Activated naive CD8-positive, alpha-beta T cell (primary cell): Measurements from ENCODE around the gene ITM2C.

Source experiments
- H3K27ac Mint-ChIP-seq: one replicate; pipeline ENCODE4 v1.8.0; 2021; ENCODE audit warnings: mixed read lengths
- H3K27me3 Mint-ChIP-seq: one replicate; pipeline ENCODE4 v1.8.0; 2021; ENCODE audit warnings: mixed read lengths
- H3K36me3 Mint-ChIP-seq: one replicate; pipeline ENCODE4 v1.8.0; 2021; ENCODE audit warnings: mixed read lengths
- H3K4me1 Mint-ChIP-seq: one replicate; pipeline ENCODE4 v1.8.0; 2021; ENCODE audit warnings: low read depth, mixed read lengths
- H3K4me3 Mint-ChIP-seq: one replicate; pipeline ENCODE4 v1.8.0; 2021; ENCODE audit warnings: mild to moderate bottlenecking, mixed read lengths
- H3K9me3 Mint-ChIP-seq: one replicate; pipeline ENCODE4 v1.8.0; 2021; ENCODE audit warnings: low read depth, mixed read lengths

The ITM2C gene

DNA sequence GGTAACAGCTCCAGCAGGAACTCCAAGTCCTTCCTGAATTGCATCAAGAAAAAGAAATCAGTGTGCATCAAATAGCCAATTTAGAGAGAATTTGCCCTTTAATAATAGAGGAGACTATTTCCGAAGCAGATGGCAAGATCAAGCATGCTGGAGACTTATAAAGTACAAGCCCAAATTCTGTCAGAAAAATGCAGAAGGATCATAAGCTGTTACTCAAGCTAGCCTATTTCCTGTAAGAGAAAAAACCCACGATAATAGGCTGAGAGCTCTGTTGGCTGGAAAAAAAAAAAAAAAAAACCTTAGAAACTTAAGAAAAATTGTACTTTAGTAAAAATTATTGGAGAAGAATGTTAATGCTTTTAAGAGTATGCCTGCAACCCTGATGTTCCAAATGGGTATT is 24.4 kb upstream of the ITM2C start:
- no peaks in the 10 kb centered on the region for H3K27me3 Mint-ChIP-seq
- peaks cover 7% of the 10 kb centered on the region for H3K9me3 Mint-ChIP-seq
- H3K4me1 Mint-ChIP-seq, result no peaks in the 10 kb centered on the region
- peaks cover 5% of the 10 kb centered on the region for H3K36me3 Mint-ChIP-seq
- no peak overlapping the region for H3K27ac Mint-ChIP-seq
- no peak overlapping the region for H3K4me3 Mint-ChIP-seq

DNA sequence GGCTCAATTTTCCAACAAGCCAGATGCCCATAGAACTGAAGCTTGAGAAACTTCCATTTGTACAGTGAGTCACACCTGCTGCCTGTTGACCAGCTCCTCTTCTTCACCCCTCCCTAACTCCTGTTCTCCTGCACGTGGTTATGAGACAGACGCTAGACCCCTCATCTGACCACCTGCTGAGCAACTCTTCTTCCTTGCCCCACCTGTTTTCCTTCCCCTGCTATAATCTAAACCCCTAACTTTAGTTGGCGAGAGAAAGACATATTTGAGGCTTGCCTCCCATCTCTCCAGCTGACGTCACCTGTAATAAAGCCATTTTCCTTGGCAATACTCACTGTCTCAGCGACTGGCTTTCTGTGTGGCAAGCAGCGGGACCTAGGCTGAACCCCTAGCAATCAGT is 22.3 kb upstream of the ITM2C start:
- no peak overlapping the region for H3K4me3 Mint-ChIP-seq
- peaks cover 5% of the 10 kb centered on the region for H3K36me3 Mint-ChIP-seq
- no peaks in the 10 kb centered on the region for H3K27me3 Mint-ChIP-seq
- H3K9me3 Mint-ChIP-seq, result peaks cover 3% of the 10 kb centered on the region
- H3K27ac Mint-ChIP-seq, result no peak overlapping the region
- H3K4me1 Mint-ChIP-seq, result no peaks in the 10 kb centered on the region

DNA sequence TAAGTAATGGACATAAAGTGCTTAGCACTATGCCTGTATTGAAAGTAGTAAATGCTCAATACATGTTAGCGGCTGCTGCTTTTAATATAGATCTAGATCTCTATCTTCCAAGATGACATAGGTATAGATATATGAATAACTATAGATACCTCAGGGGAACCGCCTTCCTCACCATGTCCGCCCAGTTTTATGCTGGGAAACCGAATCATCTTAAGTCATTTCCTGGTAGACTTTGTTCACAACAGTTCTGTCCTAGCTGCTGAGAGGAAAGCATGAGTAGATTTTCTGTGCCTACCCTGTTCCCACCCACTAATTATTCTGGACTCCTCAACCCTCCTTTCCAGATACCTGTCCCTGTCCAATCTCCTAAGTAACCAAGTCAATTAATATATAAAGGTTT is 21.6 kb upstream of the ITM2C start:
- Mint-ChIP-seq H3K27ac (no peak overlapping the region), H3K36me3 (peaks cover 6% of the 10 kb centered on the region), H3K9me3 (no peaks in the 10 kb centered on the region), H3K27me3 (no peaks in the 10 kb centered on the region), H3K4me3 (no peak overlapping the region), H3K4me1 (peaks cover 3% of the 10 kb centered on the region)

DNA sequence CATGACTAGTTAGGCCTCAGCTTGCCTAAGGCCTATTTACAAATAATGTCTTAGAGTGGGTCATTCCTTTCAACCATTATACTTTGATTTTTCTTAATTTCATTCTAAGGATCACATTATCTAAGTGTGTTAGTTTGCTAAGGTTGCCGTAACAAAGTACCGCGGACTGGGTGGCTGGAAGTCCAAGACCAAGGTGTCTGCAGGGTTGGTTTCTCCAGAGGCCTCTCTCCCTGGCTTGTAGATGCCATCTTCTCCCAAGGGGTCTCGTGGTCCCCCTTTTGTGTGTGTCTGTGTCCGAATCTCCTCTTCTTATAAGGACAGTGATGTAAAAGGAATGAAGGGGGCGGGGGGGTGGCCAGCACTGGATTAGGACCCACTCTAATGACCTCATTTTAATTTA is 18.4 kb upstream of the ITM2C start:
- Mint-ChIP-seq H3K27ac (no peak overlapping the region), H3K9me3 (no peaks in the 10 kb centered on the region), H3K36me3 (peaks cover 2% of the 10 kb centered on the region), H3K4me1 (peaks cover 6% of the 10 kb centered on the region), H3K27me3 (peaks cover 3% of the 10 kb centered on the region), H3K4me3 (no peak overlapping the region)

DNA sequence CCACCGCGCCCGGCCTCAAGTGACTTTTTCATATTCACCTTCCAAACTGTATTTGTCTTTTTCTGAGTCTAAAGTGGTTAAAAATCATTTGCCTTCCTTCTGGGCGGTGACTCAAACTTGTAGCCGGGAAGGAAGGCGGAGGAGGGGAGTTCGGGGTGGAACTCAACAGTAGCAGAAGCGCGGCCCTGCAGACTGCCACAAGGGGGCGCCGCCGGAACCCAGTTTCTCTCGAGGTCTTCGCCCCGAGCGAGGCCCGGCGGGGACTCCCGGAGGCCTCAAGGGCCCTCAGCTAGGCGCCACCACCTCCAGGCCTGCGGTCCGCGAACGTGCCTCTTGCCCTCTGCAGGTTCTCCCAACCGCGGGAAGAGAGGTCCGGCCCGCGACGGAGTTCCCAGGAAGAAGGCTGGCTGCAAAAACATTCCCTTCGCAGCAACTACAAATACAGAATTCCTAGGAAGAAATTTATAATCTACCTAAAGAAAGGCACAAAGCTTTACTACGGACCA is 16.8 kb upstream of the ITM2C start:
- Mint-ChIP-seq H3K4me3 (no peak overlapping the region), H3K27ac (peak overlapping the region; percentile 34), H3K9me3 (no peaks in the 10 kb centered on the region), H3K27me3 (peaks cover 4% of the 10 kb centered on the region), H3K4me1 (peaks cover 6% of the 10 kb centered on the region), H3K36me3 (peaks cover 2% of the 10 kb centered on the region)

DNA sequence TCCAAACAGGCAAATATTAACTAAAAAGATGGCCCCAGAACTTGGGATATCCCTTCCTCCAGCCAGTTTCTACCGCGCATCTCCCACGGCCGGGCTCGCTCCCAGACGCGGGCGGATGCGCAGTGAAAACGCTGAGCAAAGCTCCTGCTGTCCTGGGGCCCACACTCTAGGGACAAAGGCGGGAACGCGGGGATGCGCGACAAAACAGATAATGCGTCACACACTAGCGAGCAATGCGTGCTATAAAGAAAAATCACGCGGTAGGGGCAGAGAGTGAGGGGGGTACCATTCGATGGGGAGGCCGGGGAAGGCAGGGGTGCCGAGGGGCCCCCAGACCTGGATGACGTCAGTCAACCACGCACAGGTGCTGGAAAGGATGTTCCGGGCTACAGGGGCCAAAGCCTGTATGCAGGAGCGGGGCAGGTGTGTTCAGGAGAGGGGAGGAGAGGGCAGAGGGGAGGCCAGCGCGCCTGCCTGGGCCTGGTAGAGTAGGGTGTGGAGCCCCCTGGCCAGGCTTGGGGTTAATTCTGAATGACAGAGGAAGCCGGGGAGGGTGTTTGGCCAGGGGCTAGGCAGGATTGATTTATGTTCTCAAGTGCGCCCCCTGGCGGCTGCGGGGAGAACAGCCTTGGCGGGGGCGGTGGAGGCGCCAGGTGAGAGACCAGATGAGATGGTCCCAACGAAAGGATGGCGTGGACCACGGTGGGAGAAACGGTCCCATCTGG is 14.9 kb upstream of the ITM2C start:
- peaks cover 6% of the 10 kb centered on the region for H3K4me1 Mint-ChIP-seq
- H3K27ac Mint-ChIP-seq, result no peak overlapping the region
- H3K27me3 Mint-ChIP-seq, result peaks cover 4% of the 10 kb centered on the region
- no peak overlapping the region for H3K4me3 Mint-ChIP-seq
- H3K9me3 Mint-ChIP-seq, result no peaks in the 10 kb centered on the region
- H3K36me3 Mint-ChIP-seq, result peaks cover 2% of the 10 kb centered on the region

DNA sequence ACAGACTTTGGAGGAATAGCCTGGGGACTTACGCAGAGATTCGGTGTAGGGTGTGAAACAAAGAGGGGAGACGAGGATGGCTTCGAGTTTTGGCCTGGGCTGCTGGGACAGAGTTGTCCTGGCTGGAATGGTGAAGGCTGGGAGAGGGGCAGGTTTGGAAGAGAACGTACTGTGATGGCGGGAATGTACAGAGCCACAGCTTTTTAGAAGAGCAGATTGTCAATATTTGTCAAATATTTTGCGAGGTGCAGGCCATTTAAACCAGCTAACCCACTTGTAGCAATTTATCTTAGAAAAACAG is 14.4 kb upstream of the ITM2C start:
- H3K27me3 Mint-ChIP-seq, result peaks cover 4% of the 10 kb centered on the region
- no peaks in the 10 kb centered on the region for H3K9me3 Mint-ChIP-seq
- H3K4me3 Mint-ChIP-seq, result no peak overlapping the region
- H3K27ac Mint-ChIP-seq, result no peak overlapping the region
- peaks cover 6% of the 10 kb centered on the region for H3K4me1 Mint-ChIP-seq
- H3K36me3 Mint-ChIP-seq, result peaks cover 2% of the 10 kb centered on the region

DNA sequence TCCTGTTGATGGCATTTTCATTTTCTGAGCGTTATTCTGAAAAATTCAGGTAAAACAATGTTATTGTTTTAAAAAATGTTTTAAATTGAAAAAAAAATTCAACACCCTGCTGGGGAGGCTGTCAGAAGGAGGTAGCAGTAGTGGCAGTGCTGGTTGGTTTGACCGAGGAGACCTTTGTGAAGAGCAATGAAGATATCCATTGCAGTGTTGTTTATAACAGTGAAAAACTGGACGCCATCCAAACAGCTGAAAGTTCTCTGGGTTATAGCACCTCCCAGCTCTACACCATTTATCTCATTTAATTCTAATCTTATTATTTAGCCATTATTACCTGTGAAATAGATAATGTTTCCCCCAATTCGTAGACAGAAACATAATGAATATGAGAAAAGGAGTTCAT is 12.6 kb upstream of the ITM2C start:
- H3K4me3 Mint-ChIP-seq, result no peak overlapping the region
- no peaks in the 10 kb centered on the region for H3K9me3 Mint-ChIP-seq
- peaks cover 4% of the 10 kb centered on the region for H3K27me3 Mint-ChIP-seq
- peaks cover 6% of the 10 kb centered on the region for H3K4me1 Mint-ChIP-seq
- H3K36me3 Mint-ChIP-seq, result peaks cover 2% of the 10 kb centered on the region
- no peak overlapping the region for H3K27ac Mint-ChIP-seq

DNA sequence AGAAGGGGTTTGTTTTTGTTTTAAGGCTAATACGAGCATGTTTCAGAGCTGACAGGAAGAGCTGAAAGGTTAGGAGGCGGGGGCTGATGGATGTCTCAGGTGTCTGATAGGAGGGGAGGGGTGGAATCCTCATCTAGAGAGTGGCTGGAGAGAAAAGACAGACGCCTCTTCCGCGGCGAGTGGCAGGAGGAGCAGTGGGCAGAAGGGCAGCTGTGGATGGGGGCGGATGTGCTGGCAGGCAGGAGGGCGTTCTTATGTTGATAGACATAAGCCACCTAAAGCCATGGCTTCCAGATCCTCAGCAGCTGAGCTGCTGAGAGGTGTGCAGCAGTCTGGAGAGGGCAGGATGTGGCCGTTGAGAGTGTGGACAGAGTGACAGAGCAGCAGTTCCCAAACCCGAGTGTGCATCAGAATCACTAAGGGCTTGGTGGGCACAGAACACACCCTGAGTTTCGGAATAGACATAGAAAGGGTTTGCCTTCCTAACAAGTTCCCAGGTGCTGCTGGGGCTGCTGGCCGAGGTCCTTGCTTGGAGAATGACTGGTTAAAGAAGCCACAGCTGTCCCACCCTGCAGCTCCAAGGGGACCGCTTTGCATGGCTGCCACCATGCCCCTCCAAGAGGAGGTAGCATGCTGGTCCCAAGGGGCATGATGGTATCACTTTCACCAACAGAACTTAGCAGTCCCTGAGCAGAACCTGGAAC is 3.0 kb upstream of the ITM2C start:
- Mint-ChIP-seq H3K9me3 (no peaks in the 10 kb centered on the region), H3K27ac (peak overlapping the region; percentile 18), H3K4me1 (peaks cover 37% of the 10 kb centered on the region), H3K36me3 (no peaks in the 10 kb centered on the region), H3K4me3 (peak overlapping the region; percentile 30), H3K27me3 (peaks cover 4% of the 10 kb centered on the region)

DNA sequence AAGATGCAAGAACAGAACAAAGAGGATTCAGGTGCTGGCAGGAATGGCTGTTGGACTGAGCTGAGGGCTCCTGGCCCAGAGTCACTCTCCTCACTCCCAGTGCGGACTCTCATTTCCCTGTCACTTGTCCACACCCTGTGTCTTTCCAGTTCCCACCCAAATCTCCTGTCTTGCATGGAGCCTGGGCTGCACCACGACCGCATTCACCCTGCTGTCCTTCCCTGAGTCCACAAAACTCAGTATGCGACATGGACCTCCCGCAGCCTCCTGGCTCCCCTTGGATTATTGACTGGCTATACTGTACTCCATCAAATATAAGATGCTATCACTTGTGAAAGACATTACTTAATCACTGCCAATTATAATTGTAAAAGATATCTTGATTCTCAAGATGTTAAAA is 2.5 kb upstream of the ITM2C start:
- H3K9me3 Mint-ChIP-seq, result no peaks in the 10 kb centered on the region
- H3K27ac Mint-ChIP-seq, result peak overlapping the region; percentile 29
- no peak overlapping the region for H3K4me3 Mint-ChIP-seq
- H3K27me3 Mint-ChIP-seq, result peaks cover 4% of the 10 kb centered on the region
- peaks cover 43% of the 10 kb centered on the region for H3K4me1 Mint-ChIP-seq
- H3K36me3 Mint-ChIP-seq, result no peaks in the 10 kb centered on the region

DNA sequence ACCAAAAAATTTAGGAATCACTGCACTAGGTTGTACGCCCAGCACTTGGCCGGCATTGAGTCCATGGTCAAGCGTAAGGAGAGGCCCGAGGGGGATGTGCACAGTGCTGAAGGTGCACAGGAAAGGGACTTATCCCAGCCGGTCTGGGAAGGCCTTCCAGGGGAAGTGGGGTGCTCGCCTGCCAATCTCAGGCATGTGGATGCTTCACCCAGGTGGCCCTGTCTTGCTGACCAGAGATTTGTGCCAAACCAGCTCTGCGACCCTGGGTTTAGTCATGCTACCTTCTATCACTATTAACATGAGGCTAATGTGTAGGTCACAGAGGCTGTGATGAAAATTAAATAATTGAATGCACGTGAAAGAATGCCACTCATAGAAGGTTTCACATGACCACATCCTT is 1.7 kb upstream of the ITM2C start:
- no peak overlapping the region for H3K27ac Mint-ChIP-seq
- peak overlapping the region; percentile 97 for H3K4me3 Mint-ChIP-seq
- peaks cover 47% of the 10 kb centered on the region for H3K4me1 Mint-ChIP-seq
- H3K27me3 Mint-ChIP-seq, result peaks cover 1% of the 10 kb centered on the region
- no peaks in the 10 kb centered on the region for H3K9me3 Mint-ChIP-seq
- H3K36me3 Mint-ChIP-seq, result no peaks in the 10 kb centered on the region

DNA sequence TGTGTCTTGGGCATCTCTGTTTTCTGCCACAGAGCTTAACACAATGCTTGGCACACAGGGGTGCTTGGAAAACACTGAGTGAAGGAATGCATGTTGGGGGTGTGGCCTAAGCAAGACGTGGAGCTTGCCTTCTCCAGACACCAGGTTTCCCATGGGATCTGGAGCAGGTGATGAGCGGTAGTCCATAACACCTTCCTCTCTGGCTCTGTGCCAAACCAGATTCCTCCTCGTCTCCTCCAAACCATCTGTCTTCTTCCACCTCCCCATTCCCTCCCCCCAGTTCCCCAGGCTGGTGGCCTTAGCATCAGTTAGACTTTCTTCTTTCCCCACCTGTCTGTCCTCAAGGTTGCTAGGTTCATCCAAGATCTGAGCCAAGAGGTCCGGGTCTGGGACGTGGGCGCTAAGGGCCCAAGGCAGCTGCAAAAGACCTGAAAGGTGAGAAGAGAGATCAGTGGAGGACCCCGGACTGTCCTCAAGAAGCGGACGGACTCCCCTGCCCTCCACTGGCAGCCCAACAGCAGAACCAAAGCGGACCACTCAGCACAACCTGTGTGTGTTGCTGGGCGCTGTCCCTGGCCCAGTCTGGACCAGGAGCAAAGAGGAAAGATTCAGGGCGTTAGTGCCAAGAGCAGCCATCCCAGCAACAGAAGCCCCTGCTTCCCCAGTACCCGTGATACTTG is 1.2 kb upstream of the ITM2C start:
- Mint-ChIP-seq H3K4me1 (peaks cover 50% of the 10 kb centered on the region), H3K27me3 (peaks cover 1% of the 10 kb centered on the region), H3K27ac (no peak overlapping the region), H3K4me3 (peak overlapping the region; percentile 97), H3K36me3 (no peaks in the 10 kb centered on the region), H3K9me3 (no peaks in the 10 kb centered on the region)

DNA sequence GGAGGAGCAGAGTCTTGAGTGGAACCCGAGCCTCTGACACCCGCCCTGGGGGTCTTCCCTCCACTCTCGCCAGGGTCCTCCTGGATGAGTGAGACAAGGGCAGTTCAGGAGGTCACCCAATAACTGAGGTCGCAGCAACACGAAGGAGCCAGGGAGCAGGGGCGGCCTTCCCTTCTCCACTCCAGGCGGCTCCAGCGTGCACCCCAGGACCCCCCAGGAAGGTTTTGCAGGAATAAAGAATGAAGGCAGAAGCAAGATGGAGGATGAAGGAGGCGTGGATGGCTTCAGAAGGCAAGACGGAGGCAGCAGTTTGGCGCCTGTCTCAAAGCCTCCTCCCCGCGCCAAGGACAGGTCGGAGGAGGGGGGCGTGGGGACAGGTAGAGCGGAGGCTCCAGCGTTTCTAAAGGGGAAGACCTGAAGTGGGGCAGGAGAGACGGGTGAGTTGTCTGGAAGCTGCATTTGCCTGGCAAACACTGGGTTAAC is 579 bp upstream of the ITM2C start:
- peaks cover 54% of the 10 kb centered on the region for H3K4me1 Mint-ChIP-seq
- H3K4me3 Mint-ChIP-seq, result peak overlapping the region; percentile 97
- H3K36me3 Mint-ChIP-seq, result no peaks in the 10 kb centered on the region
- peaks cover 1% of the 10 kb centered on the region for H3K27me3 Mint-ChIP-seq
- H3K27ac Mint-ChIP-seq, result peak overlapping the region; percentile 91
- no peaks in the 10 kb centered on the region for H3K9me3 Mint-ChIP-seq

DNA sequence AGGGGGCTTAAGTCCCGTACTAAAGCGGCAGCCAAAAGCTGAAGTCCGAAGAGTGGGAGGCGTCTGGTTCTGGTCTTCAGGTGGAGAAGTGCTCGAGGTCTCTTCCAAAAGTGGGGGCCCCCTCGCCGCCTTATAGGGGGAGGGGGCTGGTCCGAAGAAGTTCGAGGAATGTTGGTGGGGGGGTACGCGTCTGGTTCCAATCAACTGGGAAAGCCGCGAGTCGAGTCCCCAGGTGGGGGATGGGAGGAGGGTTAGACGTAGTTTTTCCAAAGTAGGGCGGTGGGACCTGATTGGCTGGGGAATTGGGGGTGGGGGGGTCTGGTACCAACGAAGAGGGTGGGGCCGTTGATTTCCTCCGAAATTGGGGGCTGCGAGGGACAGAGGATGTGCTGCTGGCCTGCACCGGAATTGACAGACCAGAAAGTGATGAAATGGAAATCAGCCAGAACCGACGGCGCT is 594 bp downstream of the ITM2C start:
- H3K4me1 Mint-ChIP-seq, result peaks cover 61% of the 10 kb centered on the region
- H3K4me3 Mint-ChIP-seq, result peak overlapping the region; percentile 82
- H3K36me3 Mint-ChIP-seq, result no peaks in the 10 kb centered on the region
- no peaks in the 10 kb centered on the region for H3K27me3 Mint-ChIP-seq
- no peaks in the 10 kb centered on the region for H3K9me3 Mint-ChIP-seq
- H3K27ac Mint-ChIP-seq, result peak overlapping the region; percentile 50
